Ecto neural progenitor cell (in vitro differentiated cells): Measurements from ENCODE around the gene PLCB1.
"Not testable (repeated sequence)": the region's sequence is repeated elsewhere in the genome, so short reads cannot be mapped to it uniquely, and the experiment has no call there.

Source experiments
- DNase-seq: peaks from one replicate; pipeline ENCODE4 v3.0.0-alpha.2; 2018; ENCODE audit warnings: low spot score

The PLCB1 gene

DNA sequence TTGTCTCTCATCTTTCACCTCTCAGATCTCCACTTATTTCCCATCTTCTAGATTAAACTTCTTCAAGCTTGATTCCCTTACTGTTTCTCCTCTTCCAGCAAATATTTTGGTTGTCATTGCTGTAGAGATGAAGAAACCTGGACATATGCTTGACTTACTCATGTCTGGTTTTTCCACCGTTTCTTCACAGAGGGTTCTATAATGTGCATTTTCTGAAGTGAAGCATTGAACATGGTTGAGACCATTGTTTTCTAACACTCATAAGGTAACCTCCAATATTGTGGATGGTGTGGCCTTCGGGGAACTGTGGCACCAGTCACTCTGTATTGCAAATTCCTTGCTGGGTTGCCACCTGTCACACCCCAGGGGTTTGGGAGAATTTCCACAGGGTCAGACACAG, 237.2 kb downstream of the PLCB1 start:
- no peak for DNase-seq

DNA sequence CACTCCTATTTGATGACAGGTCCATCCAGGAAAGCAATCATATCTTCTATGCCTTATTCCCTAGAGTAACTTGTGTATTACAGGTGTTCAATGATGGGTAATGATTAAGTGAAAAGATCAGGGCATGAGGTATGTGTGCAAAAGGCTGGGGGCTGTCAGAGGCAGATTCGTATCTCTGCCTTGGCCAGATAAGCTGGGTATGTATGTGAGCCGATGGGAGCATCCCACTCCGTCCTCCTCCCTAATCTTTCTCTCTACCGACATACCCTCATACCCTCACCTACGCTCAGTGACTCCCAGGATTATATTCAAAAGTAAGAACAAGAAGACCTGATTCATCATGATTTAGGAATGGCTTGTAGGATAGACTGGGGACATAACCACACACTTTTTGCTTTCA, 238.7 kb downstream of the PLCB1 start:
- no peak for DNase-seq

DNA sequence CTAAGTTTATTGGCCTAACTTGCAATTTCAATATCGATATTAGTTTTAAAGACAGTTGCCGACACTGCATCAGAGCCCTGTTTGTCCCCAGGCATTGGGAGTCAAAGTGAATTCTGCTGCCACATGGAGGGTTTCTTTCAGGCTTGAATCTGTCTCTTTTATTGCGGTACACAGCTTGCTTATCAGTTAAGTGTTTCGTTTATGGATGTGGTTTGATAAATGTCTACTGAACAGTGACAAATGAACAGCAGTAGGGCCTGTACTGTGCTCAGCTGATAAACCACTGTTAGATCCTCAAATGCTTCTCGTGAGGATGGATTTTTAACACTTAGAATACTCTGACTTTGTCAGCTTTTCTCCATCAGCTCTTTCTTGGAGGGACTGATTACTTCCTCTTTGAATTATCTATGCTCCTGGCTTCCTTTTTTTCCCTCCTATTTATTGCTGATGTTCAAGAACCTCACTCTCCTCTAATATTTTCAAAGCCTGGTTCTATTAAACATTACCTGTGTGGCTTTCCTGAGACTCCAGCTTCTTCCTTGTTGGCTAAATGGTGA, 240.8 kb downstream of the PLCB1 start:
- DNase-seq: no peak

DNA sequence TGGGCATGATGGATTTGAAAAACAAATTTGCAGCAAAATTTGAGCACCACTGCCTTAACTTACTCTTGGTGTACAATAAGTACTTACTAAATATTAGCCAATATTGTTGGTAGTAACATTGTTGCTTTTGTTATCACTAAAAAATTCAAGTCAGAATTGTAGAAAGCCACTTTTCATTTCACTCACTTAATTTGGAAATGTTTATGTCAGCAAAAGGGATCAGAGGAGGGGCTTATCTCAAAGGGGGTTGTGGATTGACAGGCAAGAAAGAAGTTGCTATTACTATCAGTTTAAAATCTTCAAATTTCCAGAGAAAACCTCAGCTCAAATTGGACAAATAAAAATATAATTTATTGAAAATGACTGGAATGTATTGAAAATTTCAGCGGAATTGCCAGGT, 241.5 kb downstream of the PLCB1 start:
- DNase-seq: no peak

DNA sequence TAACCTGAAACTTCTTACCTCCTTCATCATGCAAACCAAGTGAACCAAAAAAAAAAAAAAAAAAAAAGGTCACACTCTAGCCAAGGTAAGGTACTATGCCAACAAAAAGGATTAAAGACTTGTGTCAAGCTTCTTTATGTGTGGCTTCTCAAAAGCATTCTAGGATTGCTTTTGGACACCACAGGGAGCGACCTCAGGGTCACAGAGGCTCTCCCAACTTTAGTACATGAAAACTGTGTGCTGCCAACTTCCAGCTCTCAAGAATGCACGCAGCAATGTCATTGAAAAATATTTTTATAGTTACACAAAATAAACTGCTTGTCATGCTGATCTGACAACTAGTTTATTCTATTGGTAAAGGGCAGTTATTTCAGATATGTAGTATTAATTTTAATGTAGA, 243.8 kb downstream of the PLCB1 start:
- peak; percentile 66 for DNase-seq

DNA sequence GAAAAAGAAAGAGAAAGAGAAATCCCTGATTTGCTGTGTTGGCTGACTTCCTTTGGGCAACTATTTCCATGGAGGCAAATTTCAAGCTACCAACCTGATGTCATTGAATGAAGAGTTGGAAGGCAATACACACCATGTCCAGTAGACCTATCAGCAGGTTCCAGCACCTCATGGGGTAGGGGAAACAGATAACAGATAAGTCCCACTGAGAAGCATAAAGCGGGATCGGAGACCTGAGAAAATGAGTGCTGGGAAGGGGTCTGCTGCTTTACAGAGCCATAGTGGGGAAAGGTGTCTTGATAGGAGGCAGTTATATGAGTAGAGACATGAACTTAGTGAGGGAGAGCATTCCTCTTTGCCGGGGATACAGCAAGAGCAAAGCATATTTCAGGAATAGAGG, 244.9 kb downstream of the PLCB1 start:
- no peak for DNase-seq

DNA sequence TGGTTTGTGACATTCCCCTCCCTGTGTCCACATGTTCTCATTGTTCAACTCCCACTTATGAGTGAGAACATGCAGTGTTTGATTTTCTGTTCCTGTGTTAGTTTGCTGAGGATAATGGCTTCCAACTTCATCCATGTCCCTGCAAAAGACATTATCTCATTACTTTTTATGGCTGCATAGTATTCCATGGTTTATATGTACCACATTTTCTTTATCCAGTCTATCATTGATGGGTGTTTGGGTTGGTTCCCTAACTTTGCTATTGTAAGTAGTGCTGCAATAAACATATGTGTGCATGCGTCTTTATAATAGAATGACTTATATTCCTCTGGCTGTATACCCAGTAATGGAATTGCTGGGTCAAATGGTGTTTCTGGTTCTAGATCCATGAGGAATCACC, 247.1 kb downstream of the PLCB1 start:
- DNase-seq: not testable (repeated sequence)

DNA sequence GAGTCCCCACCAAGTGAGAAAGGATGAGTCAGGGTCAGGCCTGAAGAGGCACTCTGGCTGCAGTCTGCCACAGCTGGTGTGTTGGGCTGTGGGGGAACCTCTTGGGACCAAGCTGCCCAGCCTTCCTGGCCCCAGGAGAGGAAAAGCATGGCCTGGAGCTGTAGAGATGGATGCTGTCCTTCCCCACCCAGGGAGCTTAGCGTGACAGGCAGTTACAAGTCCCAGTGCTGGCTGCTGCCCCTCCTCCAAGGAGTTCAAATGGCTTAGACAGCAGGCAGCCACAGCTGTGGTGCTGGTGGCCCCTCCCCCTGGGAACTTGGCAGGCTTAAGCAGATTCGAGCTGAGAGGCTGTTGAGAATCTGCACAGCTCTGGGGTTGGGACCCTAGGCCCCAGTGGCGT, 253.2 kb downstream of the PLCB1 start:
- peak; percentile 80 for DNase-seq

DNA sequence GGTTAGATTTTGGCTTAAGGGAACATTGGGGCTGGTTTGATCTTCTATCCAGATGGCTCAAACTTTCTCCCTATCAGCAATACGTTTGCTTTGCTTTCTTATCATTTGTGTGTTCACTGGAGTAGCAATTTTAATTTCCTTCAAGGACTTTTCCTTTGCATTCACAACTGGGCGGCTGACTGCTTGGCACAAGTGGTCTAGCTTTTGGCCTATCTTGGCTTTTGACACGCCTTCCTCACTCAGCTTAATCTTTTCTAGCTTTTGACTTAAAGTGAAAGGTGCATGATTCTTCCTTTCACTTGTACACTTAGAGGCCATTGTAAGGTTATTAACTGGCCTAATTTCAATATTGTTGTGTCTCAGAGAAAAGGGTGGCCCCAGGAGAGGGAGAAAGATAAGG, 254.9 kb downstream of the PLCB1 start:
- no peak for DNase-seq

DNA sequence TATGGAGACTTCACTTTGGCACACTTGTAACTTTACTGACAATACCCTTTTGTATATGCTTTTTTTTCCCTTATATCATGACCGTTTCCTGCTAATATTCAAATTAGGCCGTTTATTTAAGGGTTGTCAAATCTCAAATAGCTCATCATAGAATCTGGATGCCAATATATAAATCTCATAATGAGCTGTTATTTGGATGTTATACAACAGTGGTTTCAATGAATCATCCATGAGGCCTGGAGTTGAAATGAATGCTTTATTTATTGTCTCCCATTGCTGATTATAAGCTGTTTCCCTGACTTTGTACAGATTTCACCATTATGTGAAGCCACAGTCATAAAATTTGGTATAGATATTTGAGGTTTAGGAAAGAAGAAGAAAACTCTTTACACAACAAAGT, 256.1 kb downstream of the PLCB1 start:
- DNase-seq: no peak

DNA sequence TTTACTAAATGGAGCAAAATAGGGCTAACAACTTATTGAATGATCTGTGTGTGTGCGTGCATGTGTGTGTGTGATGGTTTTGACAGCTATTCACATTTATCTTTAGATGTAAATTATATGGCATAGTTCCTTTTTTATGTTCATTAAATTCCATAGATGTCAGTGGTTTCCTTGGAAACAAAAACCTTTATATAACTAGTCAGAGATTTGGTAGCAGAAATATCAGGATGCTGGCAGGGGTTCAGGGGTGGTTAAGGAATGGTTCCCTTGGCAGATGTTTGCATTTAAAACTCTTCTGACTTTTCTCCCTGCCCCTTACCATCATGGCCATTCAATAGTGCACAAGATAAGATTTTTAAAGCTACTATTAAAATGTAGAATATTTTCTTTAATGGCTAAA, 256.6 kb downstream of the PLCB1 start:
- DNase-seq: no peak

DNA sequence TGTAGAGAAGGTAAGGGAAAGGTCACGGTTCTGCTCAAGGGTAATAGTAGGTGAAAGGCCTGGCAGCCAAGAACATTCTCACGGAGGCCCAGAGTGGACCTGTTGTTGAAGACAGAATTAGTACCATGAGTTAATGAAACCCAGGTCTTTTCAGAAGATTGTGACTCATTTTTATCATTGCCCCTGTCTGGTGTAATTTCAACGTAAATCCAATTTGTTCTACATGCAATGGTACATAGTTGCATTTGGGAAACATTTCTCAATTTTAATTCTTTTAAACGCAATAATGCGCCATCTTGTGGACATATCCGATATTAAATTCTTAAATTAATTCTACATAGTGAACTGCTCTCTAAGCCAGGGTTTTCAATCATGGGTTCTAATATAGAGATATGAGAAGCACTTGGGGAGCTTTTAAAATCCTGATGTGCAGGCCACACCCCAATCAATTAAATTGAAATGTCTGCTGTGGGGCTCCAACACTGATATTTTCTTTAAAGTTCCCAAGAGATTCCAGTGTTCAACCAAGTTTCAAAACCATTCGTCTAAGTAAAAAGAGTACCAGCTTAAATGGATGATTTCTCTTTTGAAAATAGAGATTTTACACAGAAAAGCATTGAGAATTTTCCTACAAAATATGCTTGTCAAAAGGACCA, 257.4 kb downstream of the PLCB1 start:
- DNase-seq: no peak

DNA sequence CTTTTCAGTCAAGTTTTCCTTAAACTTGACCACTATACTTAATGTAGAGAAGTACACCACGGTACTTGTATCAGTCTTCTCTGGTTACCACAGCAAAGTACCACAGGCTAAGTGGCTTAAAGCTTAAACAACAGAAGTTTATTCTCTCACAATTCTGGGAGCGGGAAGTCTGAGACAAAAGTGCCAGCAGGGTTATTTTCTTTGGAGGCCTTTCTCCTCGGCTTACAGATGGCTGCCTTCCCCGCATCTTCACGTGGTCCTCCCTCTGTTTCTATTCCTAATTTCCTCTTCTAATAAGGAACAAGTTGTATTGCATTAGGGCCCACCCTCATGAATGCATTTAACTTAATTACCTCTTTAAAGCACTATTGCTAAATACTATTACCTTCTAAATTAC, 258.0 kb downstream of the PLCB1 start:
- DNase-seq: no peak

DNA sequence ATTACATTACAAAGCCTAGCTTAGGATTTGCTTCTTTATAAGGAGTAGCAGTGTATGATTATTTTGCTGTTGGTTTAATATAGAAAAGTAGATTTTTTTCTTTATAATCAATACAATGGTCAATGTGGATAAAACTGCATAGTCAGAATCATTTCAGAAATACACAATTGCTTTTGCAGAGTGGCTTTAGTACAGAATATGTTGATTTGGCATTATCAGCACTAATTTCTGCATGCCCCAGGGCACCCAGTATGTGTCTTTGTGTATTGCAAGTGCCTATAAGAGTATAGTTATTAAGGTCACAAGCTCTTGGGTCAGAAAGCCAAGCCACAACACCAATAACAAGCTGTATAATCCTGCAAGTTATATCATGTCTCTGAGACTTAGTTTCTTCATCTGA, 258.4 kb downstream of the PLCB1 start:
- no peak for DNase-seq

DNA sequence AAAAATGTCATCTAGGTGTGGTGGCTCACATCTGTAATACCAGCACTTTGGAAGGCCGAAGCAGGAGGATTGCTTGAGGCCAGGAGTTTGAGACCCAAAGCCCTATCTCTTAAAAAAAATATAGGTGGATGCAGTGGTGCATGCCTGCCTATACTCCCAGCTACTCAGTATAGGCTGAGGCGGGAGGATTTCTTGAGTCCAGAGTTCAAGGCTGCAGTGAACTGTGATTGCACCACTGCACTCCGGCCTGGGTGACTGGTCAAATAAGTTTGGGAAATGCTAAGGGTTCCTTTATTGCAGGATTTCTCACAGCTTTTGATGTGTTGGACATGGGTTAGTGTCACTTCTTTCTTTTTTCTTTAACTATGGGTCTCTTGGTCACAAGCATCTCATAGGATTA, 261.3 kb downstream of the PLCB1 start:
- DNase-seq: no peak

DNA sequence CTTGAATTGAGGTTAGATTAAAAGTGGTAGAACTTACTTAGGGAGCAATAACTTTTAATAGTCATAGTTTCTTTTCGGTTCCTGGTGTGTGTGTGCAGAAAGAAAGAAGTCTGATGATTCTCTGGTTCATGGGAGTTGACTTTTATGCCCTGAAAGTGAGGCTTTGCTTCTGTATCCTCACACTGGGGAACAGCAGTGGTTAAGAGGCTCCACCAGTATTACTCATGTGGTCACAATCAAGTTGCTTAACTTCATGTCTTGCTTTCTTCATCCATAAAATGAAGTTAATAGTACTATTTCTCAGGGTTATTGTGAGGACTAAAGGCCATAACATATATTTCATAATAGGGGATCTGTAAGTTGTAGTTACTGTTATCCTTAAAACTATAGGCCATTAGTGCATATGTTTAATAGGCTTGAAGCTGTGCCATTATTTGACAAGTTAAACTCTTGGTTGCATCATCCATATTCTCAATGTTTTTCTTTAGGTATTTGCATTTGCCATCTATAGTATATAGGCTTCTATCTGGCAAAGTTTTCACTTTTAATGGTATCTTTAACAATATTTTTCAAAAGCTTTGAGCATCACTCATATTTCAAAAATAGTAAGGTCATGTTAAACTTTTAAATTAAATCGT, 262.4 kb downstream of the PLCB1 start:
- no peak for DNase-seq

DNA sequence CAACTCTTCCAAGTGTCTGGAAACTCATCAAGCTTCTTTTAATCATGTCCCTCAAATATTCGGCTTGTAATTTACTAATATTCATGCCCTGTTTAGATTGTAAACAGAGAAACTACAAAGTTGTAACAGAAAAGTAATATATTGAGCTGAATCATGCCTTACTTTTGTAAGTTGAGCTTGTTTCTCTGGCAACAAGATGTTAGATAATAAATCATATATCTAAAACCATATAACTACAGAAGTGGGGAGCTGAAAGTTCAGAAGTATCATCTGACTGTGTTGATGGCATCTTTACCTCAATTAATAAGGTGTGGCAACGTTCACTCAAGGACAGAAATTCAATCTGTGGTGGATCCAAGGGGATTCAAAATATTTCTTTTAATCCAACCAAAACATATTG, 263.9 kb downstream of the PLCB1 start:
- no peak for DNase-seq

DNA sequence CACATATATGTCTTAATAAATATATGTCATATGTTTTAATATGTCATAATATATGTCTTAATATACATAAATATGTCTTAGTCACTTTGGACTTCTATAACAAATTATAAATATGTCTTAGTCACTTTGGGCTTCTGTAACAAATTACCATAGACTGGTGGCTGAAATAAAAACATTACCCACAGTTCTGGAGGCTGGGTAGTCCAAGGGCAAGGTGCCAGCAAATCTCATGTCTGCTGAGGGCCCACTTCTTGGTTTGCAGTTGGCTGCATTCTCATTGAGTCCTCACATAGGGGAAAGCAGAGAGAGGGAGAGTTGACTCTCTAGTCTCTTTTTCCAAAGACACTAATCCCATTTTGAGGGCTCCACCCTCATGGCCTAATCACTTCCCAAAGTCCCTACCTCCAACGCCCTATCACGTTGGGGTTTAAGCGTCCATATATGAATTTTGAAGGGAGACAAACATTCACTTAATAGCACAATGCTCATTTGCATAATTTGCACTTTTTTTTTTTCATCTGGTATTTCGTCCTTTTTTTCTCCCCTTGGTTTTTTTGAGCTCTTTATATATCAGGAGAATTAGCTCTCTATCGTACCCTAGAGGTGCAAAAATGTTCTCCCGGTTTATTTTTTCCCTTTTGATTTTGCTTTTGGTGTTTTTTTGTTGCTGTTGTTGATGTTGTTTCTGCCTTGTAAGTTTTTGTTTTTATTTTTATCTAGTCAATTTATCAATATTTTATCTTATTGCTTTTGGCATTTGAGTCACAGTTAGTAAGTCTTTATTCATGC, 266.4 kb downstream of the PLCB1 start:
- DNase-seq: no peak

DNA sequence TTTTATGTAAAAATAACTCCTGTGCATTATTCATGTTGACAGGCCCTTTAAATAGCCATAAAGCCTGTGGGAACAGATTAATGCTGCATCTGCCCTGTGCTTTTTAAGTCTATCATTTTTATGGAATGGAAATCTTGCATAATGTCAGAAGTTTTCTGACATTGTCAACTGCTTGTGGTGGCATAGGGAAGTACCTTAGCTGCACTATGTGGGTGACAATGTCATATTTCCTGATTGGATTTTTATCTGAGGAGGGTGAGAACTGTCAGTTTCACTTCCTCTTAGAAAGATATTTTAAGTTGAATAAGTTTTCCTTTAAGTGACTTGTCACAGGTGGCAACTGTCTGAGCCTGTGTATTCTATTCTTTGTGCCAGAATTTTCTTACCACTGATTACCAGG, 267.9 kb downstream of the PLCB1 start:
- DNase-seq: no peak

DNA sequence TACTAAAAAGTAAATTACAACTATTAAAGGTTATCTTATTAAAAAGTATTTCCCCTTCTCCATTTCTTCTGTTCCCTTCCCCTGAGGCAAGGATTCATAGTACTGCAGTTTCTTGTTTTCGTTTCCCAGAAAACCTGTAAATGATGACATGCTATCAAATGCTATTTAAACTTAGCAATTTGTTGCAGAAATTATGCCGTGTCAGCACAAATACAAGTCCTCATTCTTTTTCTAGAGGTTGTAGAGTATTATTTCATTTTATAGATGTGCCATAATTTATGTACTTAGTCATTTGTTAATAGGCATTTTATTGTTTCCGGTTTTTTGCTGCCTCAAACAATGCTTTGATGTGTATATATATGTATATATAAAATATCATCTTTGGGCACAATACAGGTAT, 268.4 kb downstream of the PLCB1 start:
- DNase-seq: no peak

DNA sequence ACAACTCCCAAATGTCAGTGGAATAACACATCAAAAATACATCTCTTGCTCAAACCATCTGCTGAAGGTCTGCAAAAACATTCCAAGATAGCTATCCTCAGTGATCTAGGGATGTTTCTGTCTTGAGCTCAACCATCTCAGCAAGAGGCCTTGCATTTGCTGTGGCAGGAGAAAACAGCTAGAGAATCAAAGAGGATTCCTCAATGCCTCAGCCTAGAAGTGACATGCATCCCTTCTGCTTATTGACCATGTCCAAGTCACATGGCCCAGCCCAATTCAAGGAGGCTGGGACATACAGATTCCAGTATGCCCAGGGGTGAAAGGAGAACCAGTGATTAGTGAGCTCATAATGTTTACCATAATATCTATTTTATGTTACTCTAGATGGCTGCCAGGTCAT, 269.5 kb downstream of the PLCB1 start:
- no peak for DNase-seq

DNA sequence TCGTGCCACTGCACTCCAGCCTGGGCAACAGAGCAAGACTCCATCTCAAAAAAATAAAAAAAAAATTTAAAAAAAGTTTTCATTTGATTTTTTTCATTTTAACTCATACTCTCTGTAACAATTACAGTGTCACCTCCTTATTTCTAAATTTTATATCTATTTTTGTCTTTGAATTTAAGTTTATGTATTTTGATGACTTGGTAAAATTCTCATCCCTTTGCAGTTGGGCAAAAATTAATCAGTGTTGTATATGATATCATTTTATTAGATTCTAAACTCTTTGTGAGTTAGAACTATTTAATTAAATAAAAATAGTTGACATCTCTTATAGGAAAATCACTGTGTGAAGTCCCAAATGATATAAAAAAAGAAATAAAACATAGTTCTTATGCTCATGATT, 270.7 kb downstream of the PLCB1 start:
- no peak for DNase-seq
